GM18505 (cell line): ENCODE measurements around the gene CRADD.
"Not testable (repeated sequence)": the region's sequence is repeated elsewhere in the genome, so short reads cannot be mapped to it uniquely, and the experiment has no call there.

Experiments
- ATAC-seq: cut with Tn5 transposase; IDR thresholded peaks from one replicate; pipeline ENCODE4 v1.9.1; 2021; ENCODE audit not compliant: unreplicated experiment
- POLR2A ChIP-seq: IDR thresholded peaks from 4 replicates; pipeline ENCODE4 v1.6.1; 2011; ENCODE audit warnings: borderline replicate concordance; ENCODE audit not compliant: insufficient read depth, insufficient read length; ENCODE audit errors: extremely low read depth

The CRADD gene

GRCh38 chr12:93705237-93705636, 28.1 kb downstream of the CRADD start:
- TF ChIP-seq POLR2A = no peak
- no peak for ATAC-seq

- no peak for ATAC-seq
- no peak for TF ChIP-seq POLR2A
These were observed 29.2 kb downstream of the CRADD start for GRCh38 chr12:93706387-93706786.

GRCh38 chr12:93706824-93707223, 29.6 kb downstream of the CRADD start:
- no peak for TF ChIP-seq POLR2A
- ATAC-seq = no peak

GRCh38 chr12:93707836-93708235, 30.7 kb downstream of the CRADD start:
- TF ChIP-seq POLR2A = no peak
- ATAC-seq = no peak

- TF ChIP-seq POLR2A = no peak
- no peak for ATAC-seq
These were observed 31.8 kb downstream of the CRADD start for GRCh38 chr12:93708952-93709351.

GRCh38 chr12:93709386-93709785, 32.2 kb downstream of the CRADD start:
- no peak for TF ChIP-seq POLR2A

GRCh38 chr12:93710574-93710926, 33.4 kb downstream of the CRADD start:
- ATAC-seq = no peak
- no peak for TF ChIP-seq POLR2A

More at GRCh38 chr12:93709386-93709785, 32.2 kb downstream of the CRADD start:
- ATAC-seq = no peak

- not testable (repeated sequence) for ATAC-seq
These were observed 34.3 kb downstream of the CRADD start for GRCh38 chr12:93711502-93711901.

GRCh38 chr12:93712200-93712599, 35.0 kb downstream of the CRADD start:
- no peak for TF ChIP-seq POLR2A
- ATAC-seq = no peak

GRCh38 chr12:93713060-93713459, 35.9 kb downstream of the CRADD start:
- no peak for TF ChIP-seq POLR2A

GRCh38 chr12:93713800-93714199, 36.6 kb downstream of the CRADD start:
- no peak for TF ChIP-seq POLR2A
- no peak for ATAC-seq

More at GRCh38 chr12:93713060-93713459, 35.9 kb downstream of the CRADD start:
- ATAC-seq = no peak

- no peak for TF ChIP-seq POLR2A
- ATAC-seq = no peak
These were observed 37.2 kb downstream of the CRADD start for GRCh38 chr12:93714382-93714781.

- TF ChIP-seq POLR2A = no peak
- no peak for ATAC-seq
These were observed 42.5 kb downstream of the CRADD start for GRCh38 chr12:93719710-93720109.

GRCh38 chr12:93720559-93720958, 43.4 kb downstream of the CRADD start:
- no peak for TF ChIP-seq POLR2A
- no peak for ATAC-seq

GRCh38 chr12:93722179-93722578, 45.0 kb downstream of the CRADD start:
- ATAC-seq = no peak
- no peak for TF ChIP-seq POLR2A
